Endothelial cell (in vitro differentiated cells): Measurements from ENCODE around the gene KATNAL2. TPM values are rescaled to one million over a fixed set of nuclear protein-coding genes. Genes with fewer than 3 reads are reported as not detected.

Experiments used
- DNase-seq: peaks from one replicate; pipeline ENCODE4 v3.0.0; 2021; ENCODE audit warnings: low spot score
- H3K27ac Mint-ChIP-seq: one replicate; pipeline ENCODE4 v1.8.0; 2021; ENCODE audit warnings: mixed read lengths, inconsistent platforms; ENCODE audit not compliant: unreplicated experiment
- H3K27me3 Mint-ChIP-seq: one replicate; pipeline ENCODE4 v1.8.0; 2021; ENCODE audit warnings: mild to moderate bottlenecking, moderate library complexity, mixed read lengths, inconsistent platforms; ENCODE audit not compliant: unreplicated experiment
- H3K36me3 Mint-ChIP-seq: one replicate; pipeline ENCODE4 v1.8.0; 2021; ENCODE audit warnings: mild to moderate bottlenecking, low read depth, mixed read lengths, inconsistent platforms; ENCODE audit not compliant: unreplicated experiment
- H3K4me1 Mint-ChIP-seq: one replicate; pipeline ENCODE4 v1.8.0; 2021; ENCODE audit warnings: mild to moderate bottlenecking, mixed read lengths, inconsistent platforms; ENCODE audit not compliant: unreplicated experiment
- H3K4me3 Mint-ChIP-seq: one replicate; pipeline ENCODE4 v1.8.0; 2021; ENCODE audit warnings: mild to moderate bottlenecking, mixed read lengths, inconsistent platforms; ENCODE audit not compliant: unreplicated experiment
- H3K9me3 Mint-ChIP-seq: one replicate; pipeline ENCODE4 v1.8.0; 2021; ENCODE audit warnings: mixed read lengths, inconsistent platforms; ENCODE audit not compliant: unreplicated experiment
- total RNA-seq: library from RNA; stranded (reverse); fragmentation: NEBNext Ultra II Directional; extraction: Animal tissue kit (Norgen Biotek cat#: 25700); gene quantifications from one replicate; pipeline ENCODE4 v1.2.1, GENCODE V29; 2021; ENCODE audit not compliant: unreplicated experiment
- TF ChIP-seq, protein P1 (sequence below): fragments of 200-600 bp; sonication (generic); IDR thresholded peaks from one replicate; pipeline ENCODE4 v1.5.0; 2021; ENCODE audit warnings: antibody characterized with exemption; ENCODE audit not compliant: unreplicated experiment

The KATNAL2 gene
- total RNA-seq, 1 donor from 2014 or later: 7.9 TPM

DNA sequence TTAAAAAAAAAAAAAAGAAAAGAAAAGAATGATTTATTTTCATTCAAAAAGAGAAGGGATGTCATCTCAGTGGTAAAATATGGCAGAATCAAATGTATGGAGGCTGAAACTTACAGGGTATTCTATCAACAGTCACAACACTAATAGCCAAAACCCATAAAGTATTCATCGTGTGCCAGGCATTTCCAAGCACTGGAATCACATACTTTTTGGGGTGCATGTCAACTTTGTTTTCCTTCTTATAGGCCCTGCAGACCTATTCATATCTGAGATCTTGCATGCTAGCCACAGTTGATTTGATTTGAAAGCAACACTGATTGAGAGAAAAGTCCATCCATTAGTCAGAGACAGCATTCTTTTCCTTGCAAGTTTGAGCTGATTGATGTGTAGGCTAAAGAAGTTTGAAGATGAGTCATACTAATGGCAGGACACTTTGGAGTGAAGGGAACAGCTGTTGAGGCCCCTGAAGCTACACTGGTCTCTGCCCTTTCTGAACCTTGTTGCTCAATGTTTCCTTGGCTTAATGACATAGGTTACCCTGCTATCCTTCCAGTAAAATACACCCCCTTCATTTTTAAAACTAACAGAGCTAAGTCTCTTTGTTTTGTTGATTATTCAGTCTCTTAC is 22.0 kb downstream of the KATNAL2 start:
- H3K4me1 Mint-ChIP-seq: peaks cover 4% of the 10 kb centered on the region
- no peak overlapping the region for H3K27ac Mint-ChIP-seq
- TF ChIP-seq, protein P1, sequence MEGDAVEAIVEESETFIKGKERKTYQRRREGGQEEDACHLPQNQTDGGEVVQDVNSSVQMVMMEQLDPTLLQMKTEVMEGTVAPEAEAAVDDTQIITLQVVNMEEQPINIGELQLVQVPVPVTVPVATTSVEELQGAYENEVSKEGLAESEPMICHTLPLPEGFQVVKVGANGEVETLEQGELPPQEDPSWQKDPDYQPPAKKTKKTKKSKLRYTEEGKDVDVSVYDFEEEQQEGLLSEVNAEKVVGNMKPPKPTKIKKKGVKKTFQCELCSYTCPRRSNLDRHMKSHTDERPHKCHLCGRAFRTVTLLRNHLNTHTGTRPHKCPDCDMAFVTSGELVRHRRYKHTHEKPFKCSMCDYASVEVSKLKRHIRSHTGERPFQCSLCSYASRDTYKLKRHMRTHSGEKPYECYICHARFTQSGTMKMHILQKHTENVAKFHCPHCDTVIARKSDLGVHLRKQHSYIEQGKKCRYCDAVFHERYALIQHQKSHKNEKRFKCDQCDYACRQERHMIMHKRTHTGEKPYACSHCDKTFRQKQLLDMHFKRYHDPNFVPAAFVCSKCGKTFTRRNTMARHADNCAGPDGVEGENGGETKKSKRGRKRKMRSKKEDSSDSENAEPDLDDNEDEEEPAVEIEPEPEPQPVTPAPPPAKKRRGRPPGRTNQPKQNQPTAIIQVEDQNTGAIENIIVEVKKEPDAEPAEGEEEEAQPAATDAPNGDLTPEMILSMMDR: no peak
- H3K9me3 Mint-ChIP-seq: no peaks in the 10 kb centered on the region
- H3K27me3 Mint-ChIP-seq: no peaks in the 10 kb centered on the region
- no peaks in the 10 kb centered on the region for H3K36me3 Mint-ChIP-seq
- DNase-seq: no peak
- no peak overlapping the region for H3K4me3 Mint-ChIP-seq

DNA sequence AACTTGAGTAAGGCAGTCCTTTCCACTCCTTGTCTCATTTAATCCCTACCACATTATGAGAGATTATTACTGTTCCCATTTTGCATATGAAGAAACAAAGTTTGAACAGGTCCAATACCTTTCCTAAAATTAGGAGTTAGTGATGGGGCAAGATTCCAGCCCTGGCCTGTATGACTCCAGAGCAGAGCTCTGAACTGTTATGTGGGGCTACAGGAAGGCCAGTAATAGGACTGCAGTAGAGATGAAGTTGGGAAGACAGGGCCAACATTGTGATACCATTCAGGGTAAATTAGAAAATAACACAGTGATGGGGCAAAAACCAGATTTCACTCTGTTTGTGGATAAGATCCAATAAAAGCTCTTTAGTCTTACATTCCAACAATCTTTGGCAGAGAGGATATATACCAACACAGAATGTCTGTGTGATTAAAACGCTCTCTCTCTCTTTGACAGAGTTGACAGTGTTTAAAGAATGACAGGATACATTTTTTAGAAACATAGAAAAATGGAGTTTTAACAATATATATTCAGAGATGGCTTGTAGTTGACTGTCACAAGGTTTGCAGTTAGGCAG is 22.7 kb downstream of the KATNAL2 start:
- H3K9me3 Mint-ChIP-seq: no peaks in the 10 kb centered on the region
- no peaks in the 10 kb centered on the region for H3K36me3 Mint-ChIP-seq
- H3K4me1 Mint-ChIP-seq: peaks cover under 1% of the 10 kb centered on the region
- H3K27ac Mint-ChIP-seq: no peak overlapping the region
- no peaks in the 10 kb centered on the region for H3K27me3 Mint-ChIP-seq
- no peak for DNase-seq
- TF ChIP-seq, protein P1: no peak
- H3K4me3 Mint-ChIP-seq: no peak overlapping the region

DNA sequence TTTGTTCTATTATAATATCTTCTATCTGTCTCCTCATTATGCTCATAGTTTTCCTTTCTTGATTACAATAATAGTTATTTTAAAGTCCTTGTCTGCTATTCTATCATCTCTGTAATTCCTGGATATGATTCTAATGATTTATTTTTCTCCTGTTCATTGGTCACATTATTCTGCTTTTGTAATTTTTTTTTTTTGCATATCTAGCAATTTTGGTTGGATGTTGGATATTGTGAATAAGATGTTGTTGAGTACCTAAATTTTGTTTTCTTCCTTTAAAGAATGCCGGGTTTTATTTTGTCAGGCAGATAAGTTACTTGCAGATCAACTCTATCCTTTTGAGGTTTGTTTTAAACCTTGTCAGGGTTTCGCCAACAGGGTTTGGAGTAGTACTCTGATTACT is 25.2 kb downstream of the KATNAL2 start:
- Mint-ChIP-seq H3K4me1 (no peaks in the 10 kb centered on the region), H3K9me3 (no peaks in the 10 kb centered on the region), H3K27ac (no peak overlapping the region), H3K27me3 (no peaks in the 10 kb centered on the region), H3K4me3 (no peak overlapping the region), H3K36me3 (no peaks in the 10 kb centered on the region)
- TF ChIP-seq, protein P1: no peak
- DNase-seq: no peak

DNA sequence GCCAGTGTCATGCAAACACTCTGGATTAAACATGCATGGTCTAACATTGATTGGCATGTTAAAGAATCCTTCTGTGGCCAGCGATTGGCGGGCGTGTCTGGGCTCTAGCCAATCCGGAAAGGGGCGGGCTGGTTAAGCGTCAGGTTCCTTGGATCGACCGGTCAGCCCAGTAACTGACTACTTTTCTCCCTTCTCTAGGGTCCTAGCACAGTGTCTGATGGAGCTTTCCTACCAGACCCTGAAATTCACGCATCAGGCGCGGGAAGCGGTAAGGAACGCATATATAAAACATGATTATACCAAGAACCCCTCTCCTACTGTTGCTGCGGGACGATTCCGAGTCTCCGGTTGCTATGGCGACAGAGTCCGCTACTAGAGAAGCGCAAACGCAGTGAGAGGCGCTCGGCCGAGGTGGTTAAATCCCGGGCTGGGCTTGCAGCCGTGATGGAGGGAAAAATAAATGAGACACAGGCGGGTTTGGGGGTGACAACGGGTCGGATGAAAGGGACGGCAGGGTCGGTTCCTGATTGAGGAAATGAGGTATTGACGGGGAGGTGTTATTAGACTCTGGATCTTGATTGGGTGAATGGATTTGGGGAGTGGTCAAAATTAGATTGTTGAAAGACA is 29.4 kb downstream of the KATNAL2 start:
- no peak overlapping the region for H3K27ac Mint-ChIP-seq
- no peaks in the 10 kb centered on the region for H3K4me1 Mint-ChIP-seq
- H3K27me3 Mint-ChIP-seq: no peaks in the 10 kb centered on the region
- H3K9me3 Mint-ChIP-seq: no peaks in the 10 kb centered on the region
- peak; percentile 81 for DNase-seq
- no peaks in the 10 kb centered on the region for H3K36me3 Mint-ChIP-seq
- TF ChIP-seq, protein P1: no peak
- H3K4me3 Mint-ChIP-seq: no peak overlapping the region

DNA sequence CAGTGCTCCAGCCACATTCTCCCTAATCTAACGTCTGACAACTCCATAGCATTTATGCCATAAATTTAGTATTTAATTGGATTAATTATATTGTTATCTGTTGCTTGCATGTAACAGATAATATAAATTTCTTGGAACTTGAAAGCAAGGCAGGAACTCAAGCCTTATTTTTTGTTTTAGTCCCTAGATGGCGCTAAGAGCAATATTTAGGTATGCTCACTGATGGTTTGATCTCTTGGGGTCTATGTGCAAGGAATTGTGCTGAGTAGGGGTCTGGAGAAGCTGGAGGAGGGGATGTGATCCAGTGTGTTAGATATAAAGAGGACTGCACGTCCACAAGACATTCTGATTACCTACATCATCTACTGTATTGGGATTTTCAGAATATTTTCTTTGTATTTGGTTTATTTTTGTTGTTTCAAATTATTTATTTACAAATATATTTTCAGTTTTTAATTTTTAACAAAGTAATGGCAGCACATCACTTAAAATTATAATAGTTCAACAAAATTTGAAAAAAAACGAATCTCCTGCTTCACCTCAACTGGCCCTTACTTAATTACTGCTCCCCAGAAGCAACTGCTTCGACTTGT is 32.8 kb downstream of the KATNAL2 start:
- Mint-ChIP-seq H3K4me3 (no peak overlapping the region), H3K36me3 (peaks cover 4% of the 10 kb centered on the region), H3K4me1 (peaks cover 2% of the 10 kb centered on the region), H3K9me3 (no peaks in the 10 kb centered on the region), H3K27me3 (no peaks in the 10 kb centered on the region), H3K27ac (no peak overlapping the region)
- no peak for DNase-seq
- TF ChIP-seq, protein P1: peak; percentile 50
